ENCODE measurements around the gene CUL5.
"Not testable (repeated sequence)": the region's sequence is repeated elsewhere in the genome, so short reads cannot be mapped to it uniquely, and the experiment has no call there.

The CUL5 gene

GRCh38 chr11:108111126-108111525 is 102.4 kb downstream of the CUL5 start:
- in situ Hi-C loops (cut with HindIII; ENCODE audit: low sequenced_read_pairs): no loop called here

GRCh38 chr11:108112057-108112456 is 103.4 kb downstream of the CUL5 start:
- in situ Hi-C loops (cut with HindIII; ENCODE audit: low sequenced_read_pairs): no loop called here

GRCh38 chr11:108115500-108116140 is 106.9 kb downstream of the CUL5 start:
- in situ Hi-C loops (cut with HindIII; ENCODE audit: low sequenced_read_pairs): no loop called here

GRCh38 chr11:108117746-108118371 is 109.2 kb downstream of the CUL5 start:
- in situ Hi-C loops (cut with HindIII; ENCODE audit: low sequenced_read_pairs): no loop called here

- in situ Hi-C loops (cut with HindIII; ENCODE audit: low sequenced_read_pairs): not testable (repeated sequence)
These were observed 112.2 kb downstream of the CUL5 start for GRCh38 chr11:108120936-108121273.

GRCh38 chr11:108121274-108122155 is 112.8 kb downstream of the CUL5 start, which contains the start of gene ACAT1:
TSS of gene ACAT1 (plus strand) at chr11:108121567. CDS start at chr11:108121607, 40 bp downstream.
- in situ Hi-C loops (cut with HindIII; ENCODE audit: low sequenced_read_pairs): no loop called here

GRCh38 chr11:108122166-108122628 is 113.5 kb downstream of the CUL5 start:
- in situ Hi-C loops (cut with HindIII; ENCODE audit: low sequenced_read_pairs): no loop called here

- in situ Hi-C loops (cut with HindIII; ENCODE audit: low sequenced_read_pairs): no loop called here
These were observed 116.4 kb downstream of the CUL5 start for GRCh38 chr11:108125096-108125495.

- in situ Hi-C loops (cut with HindIII; ENCODE audit: low sequenced_read_pairs): no loop called here
These were observed 120.1 kb downstream of the CUL5 start for GRCh38 chr11:108128772-108129171.

GRCh38 chr11:108131993-108132392 is 123.3 kb downstream of the CUL5 start:
- in situ Hi-C loops (cut with HindIII; ENCODE audit: low sequenced_read_pairs): no loop called here

- in situ Hi-C loops (cut with HindIII; ENCODE audit: low sequenced_read_pairs): not testable (repeated sequence)
These were observed 124.4 kb downstream of the CUL5 start for GRCh38 chr11:108132993-108133538.

- in situ Hi-C loops (cut with HindIII; ENCODE audit: low sequenced_read_pairs): no loop called here
These were observed 127.3 kb downstream of the CUL5 start for GRCh38 chr11:108135845-108136544.

- in situ Hi-C loops (cut with HindIII; ENCODE audit: low sequenced_read_pairs): no loop called here
These were observed 128.5 kb downstream of the CUL5 start for GRCh38 chr11:108137212-108137611.

GRCh38 chr11:108142304-108142703 is 133.6 kb downstream of the CUL5 start:
- in situ Hi-C loops (cut with HindIII; ENCODE audit: low sequenced_read_pairs): no loop called here

GRCh38 chr11:108144615-108145014 is 135.9 kb downstream of the CUL5 start:
- in situ Hi-C loops (cut with HindIII; ENCODE audit: low sequenced_read_pairs): no loop called here

GRCh38 chr11:108147150-108147549 is 138.5 kb downstream of the CUL5 start:
- in situ Hi-C loops (cut with HindIII; ENCODE audit: low sequenced_read_pairs): no loop called here

- in situ Hi-C loops (cut with HindIII; ENCODE audit: low sequenced_read_pairs): no loop called here
These were observed 139.9 kb downstream of the CUL5 start for GRCh38 chr11:108148556-108148955.

GRCh38 chr11:108154591-108154990 is 145.9 kb downstream of the CUL5 start:
- in situ Hi-C loops (cut with HindIII; ENCODE audit: low sequenced_read_pairs): no loop called here
